Ascending aorta (tissue), 2 donors: ENCODE measurements around the gene PDE6D. TPM values are rescaled to one million over a fixed set of nuclear protein-coding genes. Genes with fewer than 3 reads are reported as not detected.
"Not testable (repeated sequence)": the region's sequence is repeated elsewhere in the genome, so short reads cannot be mapped to it uniquely, and the experiment has no call there.

ENCODE experiments used
- DNase-seq, 2 donors: peaks; one replicate each; pipeline ENCODE4 v3.0.0-alpha.2; 2019; ENCODE audit warnings: low spot score in 2 of 2
- H3K27ac ChIP-seq, 2 donors: fragments of 200-600 bp; sonication (generic); one replicate each; pipeline ENCODE4 v1.5.1; 2016 to 2017; ENCODE audit warnings: mild to moderate bottlenecking in 1 of 2
- H3K27me3 ChIP-seq: fragments of 200-600 bp; sonication (generic); one replicate; pipeline ENCODE4 v1.5.1; 2017
- H3K36me3 ChIP-seq, 2 donors: fragments of 200-600 bp; sonication (generic); one replicate each; pipeline ENCODE4 v1.5.1; 2016
- H3K4me1 ChIP-seq, 2 donors: fragments of 200-600 bp; sonication (generic); one replicate each; pipeline ENCODE4 v1.5.1; 2016 to 2017; ENCODE audit warnings: mild to moderate bottlenecking in 1 of 2
- H3K4me3 ChIP-seq, 2 donors: fragments of 200-600 bp; sonication (generic); one replicate each; pipeline ENCODE4 v1.5.1; 2016 to 2017; ENCODE audit warnings: mild to moderate bottlenecking in 1 of 2
- H3K9me3 ChIP-seq, 2 donors: fragments of 200-600 bp; sonication (generic); one replicate each; pipeline ENCODE4 v1.5.1; 2016
- CTCF ChIP-seq, 3 experiments: fragments of 200-600 bp in 2 of 3; fragments of 450-650 bp in 1 of 3; sonication (generic) in 2 of 3; IDR thresholded peaks; one replicate each; pipeline ENCODE4 v1.5.1; 2016 to 2019; ENCODE audit warnings: antibody characterized with exemption in 3 of 3, mild to moderate bottlenecking in 1 of 3, moderate library complexity in 1 of 3
- intact Hi-C: fragments of 100-400 bp; cut with DNase I; formaldehyde crosslinking; loops from one replicate; pipeline ENCODE4 v1.15.1; 2023
- total RNA-seq: library from RNA; depleted of rRNA; stranded (reverse); fragments of >200 nt; gene quantifications from one replicate; pipeline ENCODE4 v1.1.0, GENCODE V29; 2016

PDE6D gene
- total RNA-seq, 1 donor from 2014 or later = 34.1 TPM

GRCh38 chr2:231715499-231715837, 65.6 kb downstream of the PDE6D start:
- Histone ChIP-seq H3K36me3 (peaks cover 11 to 16% of the 10 kb centered on the region in 2 donors), H3K9me3 (no peaks in the 10 kb centered on the region), H3K27me3 (no peaks in the 10 kb centered on the region), H3K27ac (peak overlapping the region; percentile 71 to 83), H3K4me1 (peaks cover 23 to 35% of the 10 kb centered on the region in 2 donors), H3K4me3 (no peak overlapping the region)
- TF ChIP-seq CTCF (IDR thresholded peaks at IDR 0.05) = peak in 2 of 3 experiments; percentile 1 to 21
- no peak for DNase-seq
- intact Hi-C loops = loop anchor here (1.0 kb wide), 1 partner anchor 38 kb away; no protein-coding TSS in a partner anchor

- H3K27ac ChIP-seq = peak overlapping the region; percentile 71 to 83
- H3K36me3 ChIP-seq = peaks cover 11 to 16% of the 10 kb centered on the region in 2 donors
- no peaks in the 10 kb centered on the region for H3K27me3 ChIP-seq
- H3K4me1 ChIP-seq = peaks cover 23 to 35% of the 10 kb centered on the region in 2 donors
- intact Hi-C loops = loop anchor here (1.0 kb wide), 1 partner anchor 38 kb away; no protein-coding TSS in a partner anchor
- H3K9me3 ChIP-seq = no peaks in the 10 kb centered on the region
- H3K4me3 ChIP-seq = no peak overlapping the region
- TF ChIP-seq CTCF (IDR thresholded peaks at IDR 0.05) = peak; percentile 86 to 92 (median 87)
- DNase-seq = peak in 1 of 2 donors; percentile 88
These were observed 66.2 kb downstream of the PDE6D start for GRCh38 chr2:231714639-231715498.

- H3K9me3 ChIP-seq = no peaks in the 10 kb centered on the region
- H3K27ac ChIP-seq = peak overlapping the region; percentile 30 to 83
- peak; percentile 88 to 92 (median 90) for TF ChIP-seq CTCF (IDR thresholded peaks at IDR 0.05)
- peaks cover 11 to 20% of the 10 kb centered on the region in 2 donors for H3K36me3 ChIP-seq
- H3K27me3 ChIP-seq = no peaks in the 10 kb centered on the region
- peaks cover 23 to 35% of the 10 kb centered on the region in 2 donors for H3K4me1 ChIP-seq
- peak; percentile 58 to 95 for DNase-seq
- intact Hi-C loops = loop anchor here (1.0 kb wide), 1 partner anchor 102 kb away; no protein-coding TSS in a partner anchor
- H3K4me3 ChIP-seq = no peak overlapping the region
These were observed 67.1 kb downstream of the PDE6D start for GRCh38 chr2:231713730-231714638.

GRCh38 chr2:231713406-231713729, 67.7 kb downstream of the PDE6D start:
- intact Hi-C loops = loop anchor here (1.0 kb wide), 1 partner anchor 101 kb away; no protein-coding TSS in a partner anchor
- DNase-seq, H3K4me3 ChIP-seq, H3K27me3 ChIP-seq, H3K9me3 ChIP-seq: not testable (repeated sequence)
- Histone ChIP-seq H3K36me3 (peaks cover 11 to 24% of the 10 kb centered on the region in 2 donors), H3K27ac (peak overlapping the region; percentile 30 to 83), H3K4me1 (peaks cover 23 to 35% of the 10 kb centered on the region in 2 donors)

- H3K9me3 ChIP-seq, DNase-seq, H3K27me3 ChIP-seq: not testable (repeated sequence)
- H3K27ac ChIP-seq = peak overlapping the region; percentile 100
- intact Hi-C loops = loop anchor here (1.0 kb wide), 1 partner anchor 100 kb away; no protein-coding TSS in a partner anchor
- peaks cover 23 to 35% of the 10 kb centered on the region in 2 donors for H3K4me1 ChIP-seq
- H3K36me3 ChIP-seq = peaks cover 11 to 24% of the 10 kb centered on the region in 2 donors
- H3K4me3 ChIP-seq = peak overlapping the region; percentile 73 to 98
These were observed 68.5 kb downstream of the PDE6D start for GRCh38 chr2:231712451-231713021.
